ENCODE measurements around the gene ADAMTS2.

ADAMTS2 gene

GRCh38 chr5:179233909-179234562, 111.2 kb downstream of the ADAMTS2 start:
- H3K4me3 ChIP-seq (ENCODE audit: low read depth, low read length), result no peak overlapping the region

GRCh38 chr5:179232091-179232735, 113.0 kb downstream of the ADAMTS2 start:
- H3K4me3 ChIP-seq (ENCODE audit: low read depth, low read length), result no peak overlapping the region
- no peak for TF ChIP-seq CTCF (IDR thresholded peaks at IDR 0.05; ENCODE audit: borderline replicate concordance, insufficient read depth, low read depth, low read length)

More at GRCh38 chr5:179233909-179234562, 111.2 kb downstream of the ADAMTS2 start:
- no peak for TF ChIP-seq CTCF (IDR thresholded peaks at IDR 0.05; ENCODE audit: borderline replicate concordance, insufficient read depth, low read depth, low read length)

- TF ChIP-seq CTCF (IDR thresholded peaks at IDR 0.05; ENCODE audit: borderline replicate concordance, insufficient read depth, low read depth, low read length), result no peak
- no peak overlapping the region for H3K4me3 ChIP-seq (ENCODE audit: low read depth, low read length)
These were observed 114.0 kb downstream of the ADAMTS2 start for GRCh38 chr5:179231309-179231708.

GRCh38 chr5:179230061-179230461, 115.2 kb downstream of the ADAMTS2 start:
- TF ChIP-seq CTCF (IDR thresholded peaks at IDR 0.05; ENCODE audit: borderline replicate concordance, insufficient read depth, low read depth, low read length), result no peak

GRCh38 chr5:179229331-179229831, 115.9 kb downstream of the ADAMTS2 start:
- TF ChIP-seq CTCF (IDR thresholded peaks at IDR 0.05; ENCODE audit: borderline replicate concordance, insufficient read depth, low read depth, low read length), result no peak
- no peak overlapping the region for H3K4me3 ChIP-seq (ENCODE audit: low read depth, low read length)

More at GRCh38 chr5:179230061-179230461, 115.2 kb downstream of the ADAMTS2 start:
- H3K4me3 ChIP-seq (ENCODE audit: low read depth, low read length), result no peak overlapping the region

- no peak overlapping the region for H3K4me3 ChIP-seq (ENCODE audit: low read depth, low read length)
- no peak for TF ChIP-seq CTCF (IDR thresholded peaks at IDR 0.05; ENCODE audit: borderline replicate concordance, insufficient read depth, low read depth, low read length)
These were observed 116.7 kb downstream of the ADAMTS2 start for GRCh38 chr5:179228341-179229121.
